C1 segment of cervical spinal cord (tissue), 14 donors: ENCODE measurements around the gene TXNL1.

ENCODE experiments used
- DNase-seq, 14 donors: peaks; one replicate each; lab custom pipeline; 2025; lab: John Stamatoyannopoulos, UW

TXNL1 gene

DNA sequence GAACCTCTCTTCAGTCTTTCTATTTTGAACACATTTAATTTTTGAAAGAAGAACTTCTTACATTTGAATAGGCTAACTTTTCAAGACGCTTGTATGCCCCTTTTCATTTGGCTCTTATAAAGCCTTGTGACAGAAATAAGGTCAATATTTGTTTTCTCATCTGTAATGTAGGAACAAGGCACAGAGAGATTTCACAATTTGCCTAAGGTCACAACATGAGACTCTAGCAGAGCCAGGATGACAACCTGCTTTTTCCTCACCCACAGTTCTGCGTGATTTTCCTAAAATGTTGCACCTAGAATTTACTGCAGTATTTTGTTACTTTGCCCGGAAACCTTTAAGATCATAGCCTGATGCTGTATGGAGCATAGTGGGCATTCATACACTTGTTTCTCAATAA is 67.4 kb downstream of the TXNL1 start:
- no peak for DNase-seq

GRCh38 chr18:56569416-56569815 is 69.0 kb downstream of the TXNL1 start:
- no peak for DNase-seq

- no peak for DNase-seq
These were observed 69.4 kb downstream of the TXNL1 start for GRCh38 chr18:56568986-56569385.

GRCh38 chr18:56565551-56566345 is 72.6 kb downstream of the TXNL1 start:
- no peak for DNase-seq

DNA sequence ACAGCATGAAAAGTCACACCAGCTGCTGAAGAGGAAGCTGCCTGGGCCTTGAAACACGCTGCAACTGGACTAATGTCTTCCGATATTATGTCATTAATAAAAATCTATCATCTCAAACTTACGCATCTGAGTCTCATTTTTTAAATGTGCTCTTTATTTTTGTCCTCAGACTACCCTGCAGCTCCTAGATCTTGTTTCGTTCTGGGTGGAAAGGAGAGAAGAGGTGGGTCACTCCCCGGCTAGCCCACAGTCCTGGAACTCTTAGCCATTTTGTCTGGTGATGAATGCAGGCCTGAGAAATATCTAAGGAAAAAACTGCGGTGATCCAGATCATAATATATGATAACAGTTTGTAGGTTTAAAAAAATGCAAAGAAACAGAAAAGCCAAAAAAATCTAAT is 73.3 kb downstream of the TXNL1 start:
- no peak for DNase-seq

DNA sequence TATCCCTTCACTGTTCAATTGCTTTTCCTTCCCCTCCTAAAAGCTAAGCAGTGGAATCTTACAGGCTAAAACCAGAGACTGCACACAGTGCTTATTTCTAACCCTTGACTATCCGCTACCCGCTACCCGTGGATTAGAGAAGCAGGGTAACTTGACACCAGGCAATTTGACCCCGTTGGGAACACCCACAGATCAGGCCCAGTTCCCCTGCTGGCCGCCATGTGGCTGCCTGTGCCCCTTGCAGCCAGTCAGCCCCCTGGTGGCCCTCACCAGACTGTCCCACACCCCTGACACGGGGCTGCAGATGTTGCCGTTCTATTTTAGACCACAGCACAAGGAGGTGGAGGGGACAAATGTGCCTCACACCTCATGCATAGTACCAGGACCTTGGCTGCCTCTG is 74.8 kb downstream of the TXNL1 start:
- DNase-seq = no peak

GRCh38 chr18:56562479-56562878 is 75.9 kb downstream of the TXNL1 start:
- DNase-seq = no peak

- no peak for DNase-seq
These were observed 77.4 kb downstream of the TXNL1 start for GRCh38 chr18:56560992-56561391.

- DNase-seq = no peak
These were observed 79.3 kb downstream of the TXNL1 start for GRCh38 chr18:56559044-56559443.

DNA sequence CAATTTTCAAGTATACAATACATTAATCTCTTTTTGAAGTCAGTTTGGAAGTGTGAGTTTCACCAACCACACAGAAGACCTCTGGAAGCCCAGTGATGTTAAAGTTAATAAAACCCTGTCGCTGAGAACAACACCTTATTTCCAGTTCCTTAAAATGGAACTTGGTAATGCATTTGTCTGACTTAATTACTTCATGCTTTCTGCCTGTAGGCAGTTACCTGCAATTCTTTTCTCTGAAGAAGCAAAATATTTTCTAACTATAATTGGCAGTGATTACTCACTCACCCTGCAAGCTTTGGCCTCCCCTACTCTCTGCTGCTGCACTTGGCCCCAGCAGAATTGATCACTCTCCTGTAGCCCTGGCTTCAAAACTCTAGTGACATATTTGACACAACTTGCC is 81.5 kb downstream of the TXNL1 start:
- DNase-seq = no peak

GRCh38 chr18:56550121-56550520 is 88.3 kb downstream of the TXNL1 start:
- DNase-seq = no peak
